Activated CD8-positive, alpha-beta T cell treated with anti-CD3 and anti-CD28 coated beads for 36 hours (primary cell): Measurements from ENCODE around the gene DROSHA. TPM values are rescaled to one million over a fixed set of nuclear protein-coding genes. Genes with fewer than 3 reads are reported as not detected.

Experiments
- ATAC-seq: fragments of 200-7000 bp; cut with Tn5 transposase; one replicate; pipeline ENCODE4 v1.10.0; 2021; ENCODE audit warnings: mild to moderate bottlenecking, moderate library complexity
- CTCF ChIA-PET: fragments of 350-600 bp; sonication (Branson Sonifier 250); formaldehyde crosslinking; loops from one replicate; lab custom pipeline; 2021; ENCODE audit warnings: antibody characterized with exemption; lab: Charles Lee
- POLR2A ChIA-PET: fragments of 350-600 bp; sonication (Branson Sonifier 250); formaldehyde crosslinking; loops from one replicate; lab custom pipeline; 2021; ENCODE audit warnings: antibody characterized with exemption; lab: Charles Lee
- DNase-seq: peaks from one replicate; pipeline ENCODE4 v3.0.0-alpha.2; 2020
- H3K27ac Mint-ChIP-seq: one replicate; pipeline ENCODE4 v1.8.0; 2021; ENCODE audit warnings: mild to moderate bottlenecking, mixed read lengths
- H3K27me3 Mint-ChIP-seq: one replicate; pipeline ENCODE4 v1.8.0; 2021; ENCODE audit warnings: mixed read lengths
- H3K36me3 Mint-ChIP-seq: one replicate; pipeline ENCODE4 v1.8.0; 2021; ENCODE audit warnings: low read depth, mixed read lengths
- H3K4me1 Mint-ChIP-seq: one replicate; pipeline ENCODE4 v1.8.0; 2021; ENCODE audit warnings: low read depth, mixed read lengths
- H3K4me3 Mint-ChIP-seq: one replicate; pipeline ENCODE4 v1.8.0; 2021; ENCODE audit warnings: mild to moderate bottlenecking, moderate library complexity, mixed read lengths
- H3K9me3 Mint-ChIP-seq: one replicate; pipeline ENCODE4 v1.8.0; 2021; ENCODE audit warnings: mixed read lengths
- CTCF ChIP-seq: fragments of 200-600 bp; IDR thresholded peaks from one replicate; pipeline ENCODE4 v1.8.0; 2022; ENCODE audit warnings: antibody characterized with exemption, mild to moderate bottlenecking
- intact Hi-C: fragments of 100-400 bp; cut with micrococcal nuclease; formaldehyde crosslinking; loops from one replicate; pipeline ENCODE4 v1.10.0; 2022
- total RNA-seq, 2 experiments: library from RNA; stranded (reverse); gene quantifications; one replicate each; pipeline ENCODE4 v1.2.3, GENCODE V29; 2021

The DROSHA gene
- total RNA-seq, 2 experiments from 2014 or later: 57.8 to 61.0 TPM

DNA sequence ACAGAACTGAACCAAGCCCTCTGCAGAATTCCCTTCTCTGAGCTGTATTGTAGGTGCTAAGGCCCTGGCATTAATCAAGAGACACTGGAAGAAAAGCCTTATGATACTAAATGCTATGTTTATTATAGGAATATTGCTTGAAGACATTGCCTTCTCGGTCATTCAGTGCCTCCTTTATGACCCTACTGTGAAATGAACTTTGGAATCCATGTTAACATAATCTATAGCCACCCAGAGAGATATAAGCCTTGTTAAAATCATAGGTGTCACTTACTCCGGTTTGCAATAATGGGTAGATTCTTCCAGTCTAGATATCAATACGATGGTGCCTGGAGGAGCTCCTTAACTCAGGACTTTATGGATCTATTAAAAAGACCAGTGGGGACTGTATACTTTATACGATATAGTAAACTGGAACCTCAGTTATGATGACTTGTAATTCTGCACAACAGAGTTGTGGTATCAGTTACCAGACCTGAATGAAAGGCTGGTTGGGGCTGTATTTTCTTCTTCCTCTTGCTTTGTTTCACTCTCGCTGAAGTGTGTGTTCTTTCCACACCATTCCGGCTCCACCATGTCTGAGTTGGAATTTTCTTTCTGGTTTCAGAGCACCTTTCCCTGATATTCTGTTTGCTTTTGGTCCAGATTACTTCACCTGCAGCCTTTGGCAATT, 154.5 kb downstream of the DROSHA start:
- H3K27me3 Mint-ChIP-seq: peaks cover 9% of the 10 kb centered on the region
- DNase-seq (no peak), ATAC-seq (no peak)
- POLR2A ChIA-PET: no interaction called here
- H3K4me1 Mint-ChIP-seq: no peaks in the 10 kb centered on the region
- H3K36me3 Mint-ChIP-seq: no peaks in the 10 kb centered on the region
- intact Hi-C loops: no loop called here
- no peak overlapping the region for H3K4me3 Mint-ChIP-seq
- TF ChIP-seq CTCF: no peak
- CTCF ChIA-PET: no interaction called here
- H3K9me3 Mint-ChIP-seq: no peaks in the 10 kb centered on the region
- H3K27ac Mint-ChIP-seq: no peak overlapping the region

DNA sequence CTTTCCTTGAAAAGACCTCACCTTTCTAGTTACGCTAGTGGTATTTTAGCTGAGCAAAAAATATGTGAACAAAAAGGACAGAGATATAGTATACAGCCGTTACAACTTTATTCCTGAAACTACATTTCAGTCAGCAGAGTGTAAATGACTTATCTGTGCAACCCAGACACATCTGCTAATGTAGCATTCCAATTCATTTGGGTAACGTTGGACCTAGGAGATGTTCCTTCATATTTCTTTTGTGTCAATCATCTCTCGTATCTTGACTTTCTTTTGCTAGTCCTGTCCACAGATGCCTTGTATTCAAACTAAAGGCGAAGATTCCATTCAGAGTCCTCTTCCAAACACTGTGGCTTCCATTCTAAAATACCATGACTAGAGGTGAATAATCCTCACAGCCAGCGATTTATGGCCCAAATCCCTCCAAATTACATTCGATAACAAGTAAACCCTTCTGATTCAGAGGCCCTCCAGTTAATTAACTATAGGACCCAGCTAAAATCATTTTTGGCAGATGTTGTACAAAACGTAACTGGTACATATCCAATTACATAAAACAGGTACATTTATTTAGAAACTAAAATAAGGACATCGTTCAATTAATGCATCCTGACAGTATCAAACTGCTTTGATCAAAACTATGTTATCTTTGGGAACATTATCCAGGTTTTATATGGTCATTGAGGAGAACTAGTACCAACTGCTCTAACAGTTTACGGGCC, 155.7 kb downstream of the DROSHA start:
- no peak overlapping the region for H3K4me3 Mint-ChIP-seq
- ChIA-PET CTCF (no interaction called here), POLR2A (no interaction called here)
- no peak overlapping the region for H3K27ac Mint-ChIP-seq
- DNase-seq (no peak), ATAC-seq (no peak)
- no peaks in the 10 kb centered on the region for H3K9me3 Mint-ChIP-seq
- intact Hi-C loops: no loop called here
- peaks cover 10% of the 10 kb centered on the region for H3K27me3 Mint-ChIP-seq
- H3K36me3 Mint-ChIP-seq: no peaks in the 10 kb centered on the region
- H3K4me1 Mint-ChIP-seq: no peaks in the 10 kb centered on the region
- TF ChIP-seq CTCF: no peak

DNA sequence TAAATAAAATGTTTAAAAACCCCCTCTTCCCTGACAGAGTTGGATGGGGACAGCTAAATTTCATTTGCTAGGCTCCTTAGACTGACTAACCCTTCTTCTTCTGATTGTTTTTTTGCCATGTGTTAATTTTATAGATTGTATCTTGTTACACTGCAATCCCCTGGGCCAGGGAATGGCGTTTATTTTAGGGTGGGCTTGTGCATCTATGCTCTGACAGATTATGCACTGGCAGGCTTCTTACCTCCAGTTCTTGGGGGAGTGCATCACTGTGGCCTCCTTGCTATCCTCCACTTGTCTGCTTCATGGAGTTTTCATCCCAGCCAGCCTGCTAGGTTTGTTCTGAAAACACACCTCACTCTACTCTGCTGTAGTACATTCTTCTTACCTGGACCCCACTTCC, 159.8 kb downstream of the DROSHA start:
- Mint-ChIP-seq H3K27ac (no peak overlapping the region), H3K9me3 (no peaks in the 10 kb centered on the region), H3K4me3 (no peak overlapping the region), H3K27me3 (peaks cover 8% of the 10 kb centered on the region), H3K4me1 (no peaks in the 10 kb centered on the region), H3K36me3 (no peaks in the 10 kb centered on the region)
- CTCF ChIA-PET: no interaction called here
- intact Hi-C loops: no loop called here
- no peak for ATAC-seq
- TF ChIP-seq CTCF: no peak
- DNase-seq: no peak
- POLR2A ChIA-PET: no interaction called here

- H3K9me3 Mint-ChIP-seq: no peaks in the 10 kb centered on the region
- H3K27ac Mint-ChIP-seq: no peak overlapping the region
- H3K4me1 Mint-ChIP-seq: no peaks in the 10 kb centered on the region
- TF ChIP-seq CTCF: no peak
- CTCF ChIA-PET: no interaction called here
- intact Hi-C loops: no loop called here
- ATAC-seq: no peak
- H3K36me3 Mint-ChIP-seq: no peaks in the 10 kb centered on the region
- peaks cover 12% of the 10 kb centered on the region for H3K27me3 Mint-ChIP-seq
- DNase-seq: no peak
- no peak overlapping the region for H3K4me3 Mint-ChIP-seq
- POLR2A ChIA-PET: no interaction called here
Observed at GRCh38 chr5:31366941-31367340, 165.0 kb downstream of the DROSHA start.

DNA sequence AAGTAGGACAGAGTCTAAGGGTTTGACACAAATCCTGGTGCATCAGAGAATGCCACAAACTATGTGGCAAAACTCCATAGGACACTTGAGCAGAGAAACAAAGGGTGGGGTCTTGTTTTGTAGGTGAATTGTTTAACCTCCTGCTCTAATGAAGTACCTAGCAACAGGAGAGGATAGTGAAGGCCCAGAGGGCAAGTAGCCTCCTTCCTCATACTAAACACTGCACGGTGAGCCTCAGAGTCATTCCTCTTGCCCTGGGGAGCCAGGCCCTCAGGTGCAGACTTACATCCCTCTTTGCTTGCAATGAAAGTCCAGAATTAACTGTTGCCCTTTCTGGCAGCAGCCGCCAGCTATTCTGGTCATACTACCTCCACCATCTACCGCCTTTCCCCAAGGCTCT, 166.1 kb downstream of the DROSHA start:
- intact Hi-C loops: no loop called here
- ChIA-PET POLR2A (no interaction called here), CTCF (no interaction called here)
- Mint-ChIP-seq H3K36me3 (no peaks in the 10 kb centered on the region), H3K27ac (no peak overlapping the region), H3K27me3 (peaks cover 7% of the 10 kb centered on the region), H3K4me1 (no peaks in the 10 kb centered on the region), H3K9me3 (no peaks in the 10 kb centered on the region), H3K4me3 (no peak overlapping the region)
- no peak for TF ChIP-seq CTCF
- DNase-seq (no peak), ATAC-seq (no peak)
